Measurements from ENCODE around the gene PIH1D1. TPM values are rescaled to one million over a fixed set of nuclear protein-coding genes. Genes with fewer than 3 reads are reported as not detected.

The PIH1D1 gene
- total and polyA plus RNA-seq, 2 of the 13 experiments (the other 11 are each of a cell fraction or from before 2014, with no cell fraction given): 110 to 137 TPM

DNA sequence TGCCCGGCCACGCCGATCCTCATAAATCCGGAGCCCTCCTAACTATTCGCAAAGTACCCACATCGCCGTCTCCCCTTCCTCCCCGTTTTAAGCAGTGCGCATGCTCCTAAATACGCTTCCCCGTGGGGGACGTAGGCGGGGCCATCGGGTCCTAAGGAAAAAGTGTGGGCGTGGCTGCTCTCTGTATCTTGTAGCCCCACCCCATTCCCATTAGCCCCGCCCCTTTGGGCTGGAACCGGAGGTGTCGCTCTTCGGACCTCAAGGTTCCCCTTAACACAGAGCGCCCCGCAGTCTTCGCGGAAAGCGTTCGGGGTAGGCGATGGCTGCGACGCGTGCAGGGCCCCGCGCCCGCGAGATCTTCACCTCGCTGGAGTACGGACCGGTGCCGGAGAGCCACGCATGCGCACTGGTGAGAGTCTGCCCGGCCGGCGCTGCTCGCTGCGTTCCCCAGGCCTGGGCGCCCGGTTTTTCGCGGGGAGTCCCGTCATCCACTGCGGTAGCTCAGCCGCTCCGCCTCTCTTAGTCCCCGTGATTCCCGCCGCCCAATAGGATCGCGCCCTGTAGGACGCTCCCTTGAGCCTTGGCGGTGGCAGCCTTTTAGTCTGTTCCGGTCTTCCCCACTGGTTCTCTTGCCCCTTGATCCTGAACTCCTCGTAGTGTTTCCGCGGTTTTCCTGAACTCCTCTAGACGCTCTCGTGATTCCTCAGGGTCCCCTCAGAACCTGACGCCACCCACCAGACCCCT, 1.6 kb upstream of the PIH1D1 start, which contains the start of gene ALDH16A1 (continued):
- no peak for TF ChIP-seq ZNF646 (CRISPR knock-in tag; IDR thresholded peaks at IDR 0.05)
- TF ChIP-seq PAXIP1 (CRISPR knock-in tag; conservative IDR thresholded peaks at IDR 0.05): 0 out of 2 replicates have a peak, but pooled peaks have one; percentile 27
- peak; percentile 90 for TF ChIP-seq PHF20 (CRISPR knock-in tag; IDR thresholded peaks at IDR 0.05)
- no peak for TF ChIP-seq SOX6 (IDR thresholded peaks at IDR 0.05)
- peak; percentile 46 for TF ChIP-seq SOX6 (CRISPR knock-in tag; IDR thresholded peaks at IDR 0.05)
- TF ChIP-seq PHF21A (CRISPR knock-in tag; IDR thresholded peaks at IDR 0.05): peak; percentile 64; the same call in 1 of the 2 replicates
- peak; percentile 62 for TF ChIP-seq POGZ (CRISPR knock-in tag; IDR thresholded peaks at IDR 0.05)
- 0 out of 2 replicates have a peak, but pooled peaks have one; percentile 16 for TF ChIP-seq SSRP1 (CRISPR knock-in tag; IDR thresholded peaks at IDR 0.05)
- no peak for TF ChIP-seq ZNF33A (CRISPR knock-in tag; IDR thresholded peaks at IDR 0.05; ENCODE audit: borderline replicate concordance)
- TF ChIP-seq SETDB1 (CRISPR knock-in tag; IDR thresholded peaks at IDR 0.05; ENCODE audit: borderline replicate concordance): no peak
- TF ChIP-seq, protein P1, sequence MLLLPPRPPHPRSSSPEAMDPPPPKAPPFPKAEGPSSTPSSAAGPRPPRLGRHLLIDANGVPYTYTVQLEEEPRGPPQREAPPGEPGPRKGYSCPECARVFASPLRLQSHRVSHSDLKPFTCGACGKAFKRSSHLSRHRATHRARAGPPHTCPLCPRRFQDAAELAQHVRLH (CRISPR knock-in tag; IDR thresholded peaks at IDR 0.05; ENCODE audit: borderline replicate concordance, low read depth): peak; percentile 41
- TF ChIP-seq NONO (IDR thresholded peaks at IDR 0.05): no peak
- TF ChIP-seq NONO (CRISPR knock-in tag; conservative IDR thresholded peaks at IDR 0.05): peak; percentile 19; the same call in 1 of the 2 replicates
- peak; percentile 88 for TF ChIP-seq THAP11 (CRISPR knock-in tag; IDR thresholded peaks at IDR 0.05)
- TF ChIP-seq KDM2A (CRISPR knock-in tag; IDR thresholded peaks at IDR 0.05; ENCODE audit: borderline replicate concordance, low read depth): no peak; the same call in 1 of the 2 replicates
- no peak for TF ChIP-seq HES4 (CRISPR knock-in tag; IDR thresholded peaks at IDR 0.05; ENCODE audit: borderline replicate concordance)
- peak; percentile 53; the same call in 1 of the 2 replicates for TF ChIP-seq ZIK1 (CRISPR knock-in tag; IDR thresholded peaks at IDR 0.05; ENCODE audit: borderline replicate concordance, low read depth)
- TF ChIP-seq MED8 (CRISPR knock-in tag; IDR thresholded peaks at IDR 0.05; ENCODE audit: insufficient replicate concordance): peak; percentile 69
- TF ChIP-seq ARNT2 (CRISPR knock-in tag; IDR thresholded peaks at IDR 0.05; ENCODE audit: low read depth): no peak
